Endodermal cell (in vitro differentiated cells): ENCODE measurements around the gene VPS35L. TPM values are rescaled to one million over a fixed set of nuclear protein-coding genes. Genes with fewer than 3 reads are reported as not detected.
A peak's percentile ranks its signal among the peaks of the same experiment; 100 is the strongest.

Source experiments
- DNase-seq: peaks from one replicate; pipeline ENCODE4 v3.0.0-alpha.2; 2017
- H3K27ac ChIP-seq: 2 replicates; pipeline ENCODE4 v1.5.1; 2013; ENCODE audit warnings: mild to moderate bottlenecking, low read depth, low read length, moderate library complexity
- H3K27me3 ChIP-seq: 2 replicates; pipeline ENCODE4 v1.6.1; 2013; ENCODE audit warnings: mild to moderate bottlenecking, low read length, moderate library complexity; ENCODE audit not compliant: insufficient read depth, control insufficient read depth, poor library complexity, severe bottlenecking
- H3K36me3 ChIP-seq: 2 replicates; pipeline ENCODE4 v1.7.0; 2013; ENCODE audit warnings: mild to moderate bottlenecking, low read length, moderate library complexity; ENCODE audit not compliant: control insufficient read depth, insufficient read depth
- H3K4me1 ChIP-seq: one replicate; pipeline ENCODE4 v1.7.0; 2013; ENCODE audit warnings: low read length; ENCODE audit not compliant: control insufficient read depth, insufficient read depth
- H3K4me3 ChIP-seq: 2 replicates; pipeline ENCODE4 v1.5.1; 2013; ENCODE audit warnings: mild to moderate bottlenecking, low read length, moderate library complexity
- H3K9ac ChIP-seq: 2 replicates; pipeline ENCODE4 v1.6.1; 2013; ENCODE audit warnings: mild to moderate bottlenecking, low read length, moderate library complexity; ENCODE audit not compliant: poor library complexity, severe bottlenecking; ENCODE audit errors: extremely low read depth
- H3K9me3 ChIP-seq: 2 replicates; pipeline ENCODE4 v1.6.1; 2013; ENCODE audit warnings: mild to moderate bottlenecking, low read length, moderate library complexity; ENCODE audit not compliant: control insufficient read depth
- H3K27ac Mint-ChIP-seq: 2 replicates; pipeline ENCODE4 v1.8.0; 2020; ENCODE audit warnings: mixed read lengths
- H3K27me3 Mint-ChIP-seq: 2 replicates; pipeline ENCODE4 v1.8.0; 2021; ENCODE audit warnings: mild to moderate bottlenecking, mixed read lengths; ENCODE audit not compliant: insufficient read depth
- H3K36me3 Mint-ChIP-seq: 2 replicates; pipeline ENCODE4 v1.8.0; 2020; ENCODE audit warnings: low read depth, mixed read lengths
- H3K4me1 Mint-ChIP-seq: 2 replicates; pipeline ENCODE4 v1.8.0; 2020; ENCODE audit warnings: mixed read lengths
- H3K4me3 Mint-ChIP-seq: 2 replicates; pipeline ENCODE4 v1.8.0; 2020; ENCODE audit warnings: mild to moderate bottlenecking, moderate library complexity, mixed read lengths
- H3K9me3 Mint-ChIP-seq: 2 replicates; pipeline ENCODE4 v1.8.0; 2020; ENCODE audit warnings: mild to moderate bottlenecking, mixed read lengths
- CTCF ChIP-seq: fragments of 200-600 bp; sonication (generic); conservative IDR thresholded peaks from 2 replicates; pipeline ENCODE4 v1.5.0; 2021; ENCODE audit warnings: antibody characterized with exemption, mild to moderate bottlenecking
- WGBS, 2 experiments: methylation state at CpG; one replicate each; pipeline versions ENCODE4 v1.1.5 to v1.1.7; 2013; ENCODE audit warnings: missing lambda C conversion rate in 2 of 2, mixed read lengths in 1 of 2; ENCODE audit not compliant: insufficient coverage in 1 of 2, insufficient read length in 1 of 2; 5-methylcytosine and 5-hydroxymethylcytosine counted together
- total RNA-seq, 2 donors: library from RNA; stranded (reverse); fragmentation: NEBNext Ultra II Directional in 1 of 2; extraction: Animal tissue kit (Norgen Biotek cat#: 25700) in 1 of 2; gene quantifications; 2 replicates in 1 of 2; 3 replicates in 1 of 2; pipeline ENCODE4 v1.2.1, GENCODE V29; 2021

The VPS35L gene
- total RNA-seq, 2 donors from 2014 or later = 61.5 to 82.0 TPM

- H3K9me3 Mint-ChIP-seq = peaks cover 10% of the 10 kb centered on the region
- H3K27me3 ChIP-seq = no peaks in the 10 kb centered on the region
- peaks cover 81% of the 10 kb centered on the region for H3K36me3 ChIP-seq
- 87 to 90% methylated on average over 8 to 10 of the region's 10 CpGs for WGBS, 2 experiments
- DNase-seq = no peak
- H3K4me3 Mint-ChIP-seq = no peak overlapping the region
- peaks cover 6% of the 10 kb centered on the region for H3K4me1 ChIP-seq
- H3K4me3 ChIP-seq = no peak overlapping the region
- peaks cover 14% of the 10 kb centered on the region for H3K9me3 ChIP-seq
- H3K27ac ChIP-seq = no peak overlapping the region
- no peak for TF ChIP-seq CTCF
- H3K4me1 Mint-ChIP-seq = peaks cover 5% of the 10 kb centered on the region
- H3K27me3 Mint-ChIP-seq = no peaks in the 10 kb centered on the region
- H3K36me3 Mint-ChIP-seq = peaks cover 82% of the 10 kb centered on the region
- H3K27ac Mint-ChIP-seq = no peak overlapping the region
- H3K9ac ChIP-seq = no peak overlapping the region
Observed at GRCh38 chr16:19578378-19578971, 23.0 kb downstream of the VPS35L start.

- H3K9me3 ChIP-seq = peaks cover 14% of the 10 kb centered on the region
- no peak overlapping the region for H3K4me3 ChIP-seq
- H3K36me3 ChIP-seq = peaks cover 66% of the 10 kb centered on the region
- no peak overlapping the region for H3K27ac ChIP-seq
- WGBS, 2 experiments = 89 to 90% methylated on average over 8 to 10 of the region's 10 CpGs
- peaks cover 80% of the 10 kb centered on the region for H3K36me3 Mint-ChIP-seq
- peaks cover 10% of the 10 kb centered on the region for H3K9me3 Mint-ChIP-seq
- DNase-seq = no peak
- peaks cover 5% of the 10 kb centered on the region for H3K4me1 Mint-ChIP-seq
- H3K4me1 ChIP-seq = peaks cover 6% of the 10 kb centered on the region
- no peak overlapping the region for H3K9ac ChIP-seq
- no peak for TF ChIP-seq CTCF
- H3K27ac Mint-ChIP-seq = no peak overlapping the region
- no peaks in the 10 kb centered on the region for H3K27me3 Mint-ChIP-seq
- H3K4me3 Mint-ChIP-seq = no peak overlapping the region
- H3K27me3 ChIP-seq = no peaks in the 10 kb centered on the region
Observed at GRCh38 chr16:19582050-19582831, 26.7 kb downstream of the VPS35L start.

GRCh38 chr16:19583665-19584300 lies 28.3 kb downstream of the VPS35L start:
- Histone ChIP-seq H3K36me3 (peaks cover 55% of the 10 kb centered on the region), H3K9ac (no peak overlapping the region), H3K27ac (no peak overlapping the region), H3K4me1 (no peaks in the 10 kb centered on the region), H3K4me3 (no peak overlapping the region), H3K9me3 (peaks cover 14% of the 10 kb centered on the region), H3K27me3 (no peaks in the 10 kb centered on the region)
- peak; percentile 54 for DNase-seq
- peaks cover 69% of the 10 kb centered on the region for H3K36me3 Mint-ChIP-seq
- H3K4me1 Mint-ChIP-seq = peaks cover 5% of the 10 kb centered on the region
- peak; percentile 94 for TF ChIP-seq CTCF
- H3K27ac Mint-ChIP-seq = no peak overlapping the region
- WGBS, 2 experiments = 21 to 51% methylated on average over 2 to 5 of the region's 5 CpGs
- no peak overlapping the region for H3K4me3 Mint-ChIP-seq
- no peaks in the 10 kb centered on the region for H3K27me3 Mint-ChIP-seq
- peaks cover 10% of the 10 kb centered on the region for H3K9me3 Mint-ChIP-seq
